Thymus (tissue), 11 donors: ENCODE data around the gene SLC11A1. TPM values are rescaled to one million over a fixed set of nuclear protein-coding genes. Genes with fewer than 3 reads are reported as not detected.

ENCODE experiments used
- DNase-seq, 9 donors: peaks; one replicate each; pipeline ENCODE4 v3.0.0-alpha.2; 2013; ENCODE audit warnings: low spot score in 9 of 9, low read depth in 6 of 9, missing footprints in 1 of 9
- H3K27ac ChIP-seq, 2 donors: one replicate each; pipeline ENCODE4 v1.5.1; 2013; ENCODE audit warnings: control low read depth in 1 of 2, low read depth in 1 of 2, low read length in 1 of 2, mild to moderate bottlenecking in 1 of 2, moderate library complexity in 1 of 2
- H3K27me3 ChIP-seq, 2 donors: one replicate each; pipeline ENCODE4 v1.5.1; 2013; ENCODE audit warnings: low read length in 1 of 2; ENCODE audit not compliant: control insufficient read depth in 2 of 2, insufficient read depth in 1 of 2
- H3K36me3 ChIP-seq, 2 donors: one replicate each; pipeline ENCODE4 v1.5.1; 2013; ENCODE audit warnings: low read length in 1 of 2, mild to moderate bottlenecking in 1 of 2, moderate library complexity in 1 of 2; ENCODE audit not compliant: control insufficient read depth in 2 of 2, insufficient read depth in 2 of 2
- H3K4me1 ChIP-seq, 2 donors: one replicate each; pipeline ENCODE4 v1.5.1; 2013; ENCODE audit warnings: low read length in 2 of 2; ENCODE audit not compliant: control insufficient read depth in 2 of 2, insufficient read depth in 2 of 2
- H3K4me3 ChIP-seq, 2 donors: one replicate each; pipeline ENCODE4 v1.5.1; 2013; ENCODE audit warnings: low read length in 2 of 2, control low read depth in 1 of 2, mild to moderate bottlenecking in 1 of 2
- H3K9me3 ChIP-seq, 2 donors: one replicate each; pipeline ENCODE4 v1.5.1; 2013; ENCODE audit warnings: low read length in 1 of 2, mild to moderate bottlenecking in 1 of 2; ENCODE audit not compliant: control insufficient read depth in 2 of 2, insufficient read depth in 1 of 2
- WGBS: extraction: QIAGEN DNeasy Blood & Tissue Kit; methylation state at CpG from one replicate; pipeline ENCODE4 v1.1.7; 2013; 5-methylcytosine and 5-hydroxymethylcytosine counted together
- polyA plus RNA-seq: library from polyadenylated mRNA; stranded (reverse); fragments of 200-250 nt; gene quantifications from one replicate; pipeline ENCODE4 v1.2.3, GENCODE V29; 2013
- total RNA-seq: library from RNA; stranded (reverse); fragments of 120-200 nt; gene quantifications from one replicate; pipeline ENCODE4 v1.2.4, GENCODE V29; 2013
- donor health status: healthy.

Gene SLC11A1
- total and polyA plus RNA-seq, 2 donors: 0.71 to 25.2 TPM

DNA sequence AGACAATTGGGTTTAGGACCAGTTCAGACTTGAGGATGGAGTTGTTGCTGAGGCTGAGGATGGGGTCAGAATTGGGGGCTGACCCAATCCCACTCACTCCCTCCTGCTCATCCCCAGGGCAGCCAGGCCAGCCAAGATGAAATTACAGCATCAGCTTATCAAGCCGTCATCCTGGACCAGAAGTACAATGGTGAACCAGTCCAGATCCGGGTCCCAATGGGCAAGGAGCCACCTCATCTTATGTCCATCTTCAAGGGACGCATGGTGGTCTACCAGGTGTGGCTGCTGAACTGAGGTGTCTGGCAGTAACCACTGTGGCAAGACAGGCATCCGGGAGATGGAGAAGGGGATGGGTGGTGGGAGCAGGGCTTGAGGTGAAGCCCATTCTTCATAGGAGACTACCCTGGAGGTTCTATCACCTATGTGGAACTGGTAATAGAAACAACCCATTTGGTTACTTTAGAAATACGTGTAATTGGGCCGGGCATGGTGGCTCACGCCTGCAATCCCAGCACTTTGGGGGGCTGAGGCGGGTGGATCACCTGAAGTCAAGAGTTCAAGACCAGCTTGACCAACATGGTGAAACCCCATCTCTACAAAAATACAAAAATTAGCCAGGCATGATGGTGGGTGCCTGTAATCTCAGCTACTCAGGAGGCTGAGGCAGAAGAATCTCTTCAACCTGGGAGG lies 50.7 kb downstream of the SLC11A1 start:
- DNase-seq: no peak
- 97% methylated on average over 8 of the region's 8 CpGs for WGBS
- H3K27me3 ChIP-seq: no peaks in the 10 kb centered on the region
- no peak overlapping the region for H3K27ac ChIP-seq
- no peaks in the 10 kb centered on the region for H3K9me3 ChIP-seq
- no peaks in the 10 kb centered on the region for H3K36me3 ChIP-seq
- no peak overlapping the region for H3K4me3 ChIP-seq
- H3K4me1 ChIP-seq: no peaks in the 10 kb centered on the region

- Histone ChIP-seq H3K27ac (no peak overlapping the region), H3K4me1 (no peaks in the 10 kb centered on the region), H3K4me3 (no peak overlapping the region), H3K36me3 (no peaks in the 10 kb centered on the region), H3K27me3 (no peaks in the 10 kb centered on the region), H3K9me3 (no peaks in the 10 kb centered on the region)
- DNase-seq: no peak
- 96% methylated on average over 9 of the region's 9 CpGs for WGBS
Observed at GRCh38 chr2:218434456-218434855, 52.4 kb downstream of the SLC11A1 start.

DNA sequence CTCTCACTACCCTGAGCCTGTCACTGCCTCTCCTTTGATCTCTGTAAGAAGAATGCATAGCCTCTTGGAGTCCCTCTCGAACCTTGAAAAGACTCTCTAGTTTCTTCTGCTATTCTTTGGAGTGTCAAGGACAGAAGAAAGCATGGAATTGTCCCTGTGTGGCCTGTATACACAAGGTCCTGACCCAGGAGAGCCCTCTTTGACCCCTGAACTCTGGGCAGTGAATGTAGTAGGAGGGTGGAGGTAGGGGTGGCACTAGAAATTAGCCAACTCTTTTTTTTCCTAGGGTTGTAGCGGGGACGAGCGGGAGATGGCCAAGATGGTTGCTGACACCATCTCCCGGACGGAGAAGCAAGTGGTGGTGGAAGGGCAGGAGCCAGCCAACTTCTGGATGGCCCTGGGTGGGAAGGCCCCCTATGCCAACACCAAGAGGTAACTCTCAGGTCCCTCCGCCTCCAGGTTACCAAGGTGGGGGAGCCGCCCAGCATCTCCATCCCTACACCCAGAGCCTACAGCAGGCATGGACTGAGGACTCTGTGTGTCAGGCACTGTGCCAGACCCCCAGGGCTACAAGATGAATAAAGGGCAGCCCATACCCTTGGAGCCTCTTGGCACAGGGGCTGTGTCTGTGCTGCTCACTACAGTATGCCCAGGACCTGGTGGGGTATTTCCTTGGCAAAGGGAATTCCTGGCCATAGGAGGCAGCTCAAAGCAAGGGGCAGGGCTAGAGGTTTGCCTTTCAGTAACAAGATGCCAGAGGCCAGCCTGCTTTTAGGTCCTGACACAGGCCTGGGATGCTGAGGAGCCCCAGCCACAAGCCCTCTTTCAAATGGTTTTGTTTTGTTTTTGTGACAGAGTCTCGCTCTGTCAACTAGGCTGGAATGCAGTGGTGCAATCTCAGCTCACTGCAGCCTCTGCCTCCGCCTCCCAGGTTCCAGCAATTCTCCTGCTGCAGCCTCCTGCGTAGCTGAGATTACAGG lies 53.2 kb downstream of the SLC11A1 start:
- H3K4me1 ChIP-seq: no peaks in the 10 kb centered on the region
- no peak overlapping the region for H3K27ac ChIP-seq
- 98% methylated on average over 11 of the region's 11 CpGs for WGBS
- no peak overlapping the region for H3K4me3 ChIP-seq
- no peaks in the 10 kb centered on the region for H3K36me3 ChIP-seq
- no peaks in the 10 kb centered on the region for H3K27me3 ChIP-seq
- H3K9me3 ChIP-seq: no peaks in the 10 kb centered on the region
- no peak for DNase-seq

DNA sequence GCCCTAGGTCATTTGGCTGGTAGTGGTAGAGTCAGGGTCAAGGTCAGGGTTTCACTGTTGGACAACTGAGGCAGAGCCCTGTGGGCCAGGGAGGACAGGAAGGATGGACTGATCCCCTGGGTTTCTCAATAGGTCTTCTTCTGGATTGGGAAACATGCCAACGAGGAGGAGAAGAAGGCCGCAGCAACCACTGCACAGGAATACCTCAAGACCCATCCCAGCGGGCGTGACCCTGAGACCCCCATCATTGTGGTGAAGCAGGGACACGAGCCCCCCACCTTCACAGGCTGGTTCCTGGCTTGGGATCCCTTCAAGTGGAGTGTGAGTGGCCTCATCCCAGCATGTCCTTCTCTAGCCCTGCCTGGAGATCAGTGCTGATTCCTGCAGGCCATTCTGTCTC lies 54.9 kb downstream of the SLC11A1 start:
- no peaks in the 10 kb centered on the region for H3K27me3 ChIP-seq
- H3K4me3 ChIP-seq: no peak overlapping the region
- H3K36me3 ChIP-seq: no peaks in the 10 kb centered on the region
- no peaks in the 10 kb centered on the region for H3K9me3 ChIP-seq
- 95% methylated on average over 5 of the region's 5 CpGs for WGBS
- H3K4me1 ChIP-seq: no peaks in the 10 kb centered on the region
- no peak for DNase-seq
- no peak overlapping the region for H3K27ac ChIP-seq

GRCh38 chr2:218437969-218438368 lies 55.9 kb downstream of the SLC11A1 start:
- H3K27ac ChIP-seq: no peak overlapping the region
- no peak for DNase-seq
- H3K36me3 ChIP-seq: no peaks in the 10 kb centered on the region
- no peaks in the 10 kb centered on the region for H3K27me3 ChIP-seq
- H3K4me3 ChIP-seq: no peak overlapping the region
- H3K9me3 ChIP-seq: no peaks in the 10 kb centered on the region
- no peaks in the 10 kb centered on the region for H3K4me1 ChIP-seq
- WGBS: 95% methylated on average over 1 of the region's 1 CpG

DNA sequence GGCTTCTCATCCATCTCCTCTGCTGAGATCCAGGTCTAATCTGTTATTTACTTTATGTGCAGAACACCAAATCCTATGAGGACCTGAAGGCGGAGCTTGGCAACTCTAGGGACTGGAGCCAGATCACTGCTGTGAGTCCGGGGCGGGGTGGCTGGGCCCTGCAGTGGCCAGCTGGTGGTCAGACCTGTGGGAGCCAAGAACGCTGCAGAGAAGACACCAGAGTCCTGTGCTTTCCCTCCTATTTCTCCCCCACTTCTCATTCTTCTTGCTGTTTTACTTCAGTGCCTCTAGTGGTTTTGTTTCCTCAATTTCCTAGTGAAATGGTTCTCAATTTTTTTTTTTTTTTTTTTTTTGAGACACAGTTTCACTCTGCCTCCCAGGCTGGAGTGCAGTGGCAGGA lies 56.5 kb downstream of the SLC11A1 start:
- 98% methylated on average over 4 of the region's 4 CpGs for WGBS
- no peak for DNase-seq
- H3K27me3 ChIP-seq: no peaks in the 10 kb centered on the region
- H3K4me3 ChIP-seq: no peak overlapping the region
- H3K36me3 ChIP-seq: no peaks in the 10 kb centered on the region
- no peak overlapping the region for H3K27ac ChIP-seq
- H3K9me3 ChIP-seq: no peaks in the 10 kb centered on the region
- no peaks in the 10 kb centered on the region for H3K4me1 ChIP-seq

- WGBS: 97% methylated on average over 7 of the region's 7 CpGs
- Histone ChIP-seq H3K27me3 (no peaks in the 10 kb centered on the region), H3K9me3 (no peaks in the 10 kb centered on the region), H3K4me3 (no peak overlapping the region), H3K36me3 (peaks cover 8 to 16% of the 10 kb centered on the region in 2 donors), H3K27ac (no peak overlapping the region), H3K4me1 (no peaks in the 10 kb centered on the region)
- no peak for DNase-seq
Observed at GRCh38 chr2:218444692-218445357, 62.8 kb downstream of the SLC11A1 start.

DNA sequence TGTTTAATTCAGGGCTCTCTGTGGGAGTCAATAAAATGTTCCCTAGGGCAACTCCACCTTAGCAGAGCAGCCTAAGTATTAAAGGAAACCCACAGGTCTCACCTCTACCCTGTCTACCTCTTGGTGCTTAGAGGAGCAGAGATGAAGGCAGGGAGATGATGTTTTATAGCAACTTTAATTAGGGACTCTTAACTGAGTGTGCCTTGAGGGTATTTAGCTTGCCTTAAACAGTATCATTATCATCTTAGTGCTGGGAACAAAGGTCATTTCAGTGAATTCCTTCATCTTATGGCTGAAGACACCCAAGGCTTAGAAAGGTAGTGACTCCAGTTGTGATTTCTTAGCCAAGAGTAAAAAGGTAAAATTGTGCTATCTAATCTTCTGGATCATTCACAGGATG lies 63.5 kb downstream of the SLC11A1 start:
- H3K27me3 ChIP-seq: no peaks in the 10 kb centered on the region
- no peaks in the 10 kb centered on the region for H3K4me1 ChIP-seq
- no peak overlapping the region for H3K4me3 ChIP-seq
- H3K36me3 ChIP-seq: peaks cover 9 to 17% of the 10 kb centered on the region in 2 donors
- DNase-seq: no peak
- H3K9me3 ChIP-seq: no peaks in the 10 kb centered on the region
- no peak overlapping the region for H3K27ac ChIP-seq
